ENCODE results near the gene KLHL21.
"Not testable (repeated sequence)": the region's sequence is repeated elsewhere in the genome, so short reads cannot be mapped to it uniquely, and the experiment has no call there.

GRCh38 chr1:6636778-6637177 is 34.1 kb upstream of the KLHL21 start:
- not testable (repeated sequence) for TF ChIP-seq CTCF (IDR thresholded peaks at IDR 0.05); EZH2 (IDR thresholded peaks at IDR 0.05; ENCODE audit: borderline replicate concordance, insufficient read depth, low read depth, low read length, poor library complexity, severe bottlenecking)

Measured in B cell (primary cell).